ENCODE measurements around the gene RBMS3.

Gene RBMS3

GRCh38 chr3:29285471-29286071 is 4.7 kb downstream of the RBMS3 start:
- Histone ChIP-seq H3K9me3 (ENCODE audit: control insufficient read depth, insufficient read depth, low read length) (no peaks in the 10 kb centered on the region), H3K27ac (ENCODE audit: low read length) (no peak overlapping the region), H3K4me3 (ENCODE audit: low read length) (no peak overlapping the region), H3K27me3 (ENCODE audit: control insufficient read depth, insufficient read depth, low read length) (no peaks in the 10 kb centered on the region), H3K36me3 (ENCODE audit: control insufficient read depth, insufficient read depth, low read length) (no peaks in the 10 kb centered on the region), H3K4me1 (ENCODE audit: control insufficient read depth, insufficient read depth, low read length) (peaks cover 1% of the 10 kb centered on the region; the same call in 1 of the 2 replicates)
- no CpG with 5 or more reads among the region's 4 CpGs for WGBS (ENCODE audit: insufficient coverage, insufficient read length)
- DNase-seq (ENCODE audit: low read depth, low spot score): no peak

GRCh38 chr3:29286478-29287240 is 5.8 kb downstream of the RBMS3 start:
- Histone ChIP-seq H3K9me3 (ENCODE audit: control insufficient read depth, insufficient read depth, low read length) (no peaks in the 10 kb centered on the region), H3K4me3 (ENCODE audit: low read length) (no peak overlapping the region), H3K36me3 (ENCODE audit: control insufficient read depth, insufficient read depth, low read length) (no peaks in the 10 kb centered on the region), H3K4me1 (ENCODE audit: control insufficient read depth, insufficient read depth, low read length) (peaks cover 1% of the 10 kb centered on the region; the same call in 1 of the 2 replicates), H3K27ac (ENCODE audit: low read length) (no peak overlapping the region), H3K27me3 (ENCODE audit: control insufficient read depth, insufficient read depth, low read length) (no peaks in the 10 kb centered on the region)
- no peak for DNase-seq (ENCODE audit: low read depth, low spot score)
- 100% methylated on average over 1 of the region's 5 CpGs for WGBS (ENCODE audit: insufficient coverage, insufficient read length)

- Histone ChIP-seq H3K36me3 (ENCODE audit: control insufficient read depth, insufficient read depth, low read length) (no peaks in the 10 kb centered on the region), H3K4me3 (ENCODE audit: low read length) (no peak overlapping the region), H3K27ac (ENCODE audit: low read length) (no peak overlapping the region), H3K27me3 (ENCODE audit: control insufficient read depth, insufficient read depth, low read length) (no peaks in the 10 kb centered on the region), H3K4me1 (ENCODE audit: control insufficient read depth, insufficient read depth, low read length) (peaks cover 1% of the 10 kb centered on the region; the same call in 1 of the 2 replicates), H3K9me3 (ENCODE audit: control insufficient read depth, insufficient read depth, low read length) (no peaks in the 10 kb centered on the region)
- DNase-seq (ENCODE audit: low read depth, low spot score): no peak
- no CpG with 5 or more reads among the region's 2 CpGs for WGBS (ENCODE audit: insufficient coverage, insufficient read length)
Measured at GRCh38 chr3:29290596-29290995, 9.7 kb downstream of the RBMS3 start.

GRCh38 chr3:29291260-29291981 is 10.6 kb downstream of the RBMS3 start:
- WGBS (ENCODE audit: insufficient coverage, insufficient read length): no CpG with 5 or more reads among the region's 4 CpGs
- peaks cover 4% of the 10 kb centered on the region for H3K4me1 ChIP-seq (ENCODE audit: control insufficient read depth, insufficient read depth, low read length)

GRCh38 chr3:29291982-29292363 is 11.1 kb downstream of the RBMS3 start:
- Histone ChIP-seq H3K27me3 (ENCODE audit: control insufficient read depth, insufficient read depth, low read length) (no peaks in the 10 kb centered on the region), H3K4me3 (ENCODE audit: low read length) (no peak overlapping the region), H3K27ac (ENCODE audit: low read length) (no peak overlapping the region), H3K9me3 (ENCODE audit: control insufficient read depth, insufficient read depth, low read length) (no peaks in the 10 kb centered on the region), H3K4me1 (ENCODE audit: control insufficient read depth, insufficient read depth, low read length) (peaks cover 4% of the 10 kb centered on the region), H3K36me3 (ENCODE audit: control insufficient read depth, insufficient read depth, low read length) (no peaks in the 10 kb centered on the region)
- DNase-seq (ENCODE audit: low read depth, low spot score): no peak
- WGBS (ENCODE audit: insufficient coverage, insufficient read length): 100% methylated on average over 2 of the region's 3 CpGs

More at GRCh38 chr3:29291260-29291981, 10.6 kb downstream of the RBMS3 start:
- no peak for DNase-seq (ENCODE audit: low read depth, low spot score)
- H3K4me3 ChIP-seq (ENCODE audit: low read length): no peak overlapping the region
- no peaks in the 10 kb centered on the region for H3K36me3 ChIP-seq (ENCODE audit: control insufficient read depth, insufficient read depth, low read length)
- H3K27me3 ChIP-seq (ENCODE audit: control insufficient read depth, insufficient read depth, low read length): no peaks in the 10 kb centered on the region
- H3K9me3 ChIP-seq (ENCODE audit: control insufficient read depth, insufficient read depth, low read length): no peaks in the 10 kb centered on the region
- H3K27ac ChIP-seq (ENCODE audit: low read length): no peak overlapping the region

DNA sequence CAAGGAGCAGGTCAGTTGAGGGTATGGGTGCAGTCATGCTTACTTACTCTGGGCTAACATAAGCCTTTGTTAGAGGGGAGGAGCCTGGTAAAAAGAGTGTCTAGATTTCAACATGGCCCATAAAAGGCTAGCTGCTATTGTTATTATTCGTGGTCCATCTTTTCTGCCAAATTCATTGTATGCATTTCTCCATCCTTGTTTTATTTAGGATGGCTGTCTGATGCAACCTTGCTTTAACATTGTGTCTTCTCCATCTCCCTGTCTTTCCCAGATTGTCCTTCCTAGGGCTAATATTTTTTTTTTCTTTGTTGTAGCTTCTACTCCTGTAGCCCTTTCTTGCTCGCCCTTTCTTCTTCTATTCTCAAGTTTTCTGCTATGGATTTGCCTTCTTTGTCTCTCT is 12.6 kb downstream of the RBMS3 start:
- H3K36me3 ChIP-seq (ENCODE audit: control insufficient read depth, insufficient read depth, low read length): no peaks in the 10 kb centered on the region
- peaks cover 2% of the 10 kb centered on the region for H3K4me1 ChIP-seq (ENCODE audit: control insufficient read depth, insufficient read depth, low read length)
- no peak for DNase-seq (ENCODE audit: low read depth, low spot score)
- H3K27ac ChIP-seq (ENCODE audit: low read length): no peak overlapping the region
- no peaks in the 10 kb centered on the region for H3K27me3 ChIP-seq (ENCODE audit: control insufficient read depth, insufficient read depth, low read length)
- no peak overlapping the region for H3K4me3 ChIP-seq (ENCODE audit: low read length)
- WGBS (ENCODE audit: insufficient coverage, insufficient read length): no CpG with 5 or more reads among the region's 2 CpGs
- H3K9me3 ChIP-seq (ENCODE audit: control insufficient read depth, insufficient read depth, low read length): no peaks in the 10 kb centered on the region

DNA sequence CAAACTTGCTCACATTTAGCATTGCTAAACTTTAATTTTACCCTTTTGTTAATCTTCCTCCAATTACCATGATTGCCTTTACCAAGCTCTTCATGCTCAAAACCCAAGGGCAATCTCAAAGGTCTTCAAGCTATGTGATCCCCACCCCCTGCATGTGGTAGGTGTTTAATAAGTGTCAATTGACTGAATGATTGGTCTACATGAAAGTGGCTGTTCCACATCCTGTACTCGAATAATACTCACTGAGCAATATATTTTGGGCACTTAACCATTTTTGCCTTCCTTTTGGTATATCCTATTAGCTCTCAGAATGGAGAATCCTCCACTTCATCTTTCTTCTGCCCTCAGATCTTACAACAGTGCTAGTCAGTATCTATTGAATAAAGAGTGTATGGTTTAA is 17.1 kb downstream of the RBMS3 start:
- Histone ChIP-seq H3K36me3 (ENCODE audit: control insufficient read depth, insufficient read depth, low read length) (no peaks in the 10 kb centered on the region), H3K27me3 (ENCODE audit: control insufficient read depth, insufficient read depth, low read length) (no peaks in the 10 kb centered on the region), H3K4me1 (ENCODE audit: control insufficient read depth, insufficient read depth, low read length) (peaks cover 2% of the 10 kb centered on the region), H3K4me3 (ENCODE audit: low read length) (no peak overlapping the region), H3K9me3 (ENCODE audit: control insufficient read depth, insufficient read depth, low read length) (no peaks in the 10 kb centered on the region), H3K27ac (ENCODE audit: low read length) (no peak overlapping the region)
- WGBS (ENCODE audit: insufficient coverage, insufficient read length): no CpG with 5 or more reads among the region's 1 CpG
- no peak for DNase-seq (ENCODE audit: low read depth, low spot score)

DNA sequence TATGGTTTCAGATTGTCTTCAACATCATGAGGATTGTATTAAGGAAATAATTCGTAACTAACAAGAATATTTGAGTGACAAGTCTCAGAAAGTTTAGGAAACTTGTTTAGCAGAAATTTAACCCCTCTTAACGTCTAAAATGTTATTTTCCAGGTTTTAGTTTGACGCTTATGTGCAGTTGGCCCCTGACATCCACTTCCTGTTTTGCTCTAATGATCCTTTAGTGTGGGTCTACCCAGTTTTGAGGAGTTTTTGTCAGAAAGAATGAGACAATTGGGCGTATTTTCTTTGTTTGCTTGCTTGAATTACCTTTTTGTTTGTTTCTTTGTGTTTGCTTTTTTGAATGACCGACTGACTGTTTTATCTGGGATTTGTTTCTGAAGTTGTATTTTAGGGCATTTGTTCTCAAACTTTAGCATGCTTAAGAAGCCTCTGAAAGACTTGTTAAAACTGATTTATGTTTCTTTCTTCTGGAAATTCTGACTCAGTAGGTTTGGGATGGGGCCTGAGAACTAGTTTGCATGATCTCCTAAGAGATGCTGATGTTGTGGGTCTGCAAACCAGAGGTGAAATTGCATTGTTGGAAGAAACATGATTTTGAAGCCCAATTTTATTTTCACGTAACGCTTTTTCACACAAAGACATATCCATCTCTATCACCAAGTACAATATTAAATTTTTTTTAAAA is 20.6 kb downstream of the RBMS3 start:
- no peaks in the 10 kb centered on the region for H3K27me3 ChIP-seq (ENCODE audit: control insufficient read depth, insufficient read depth, low read length)

GRCh38 chr3:29302619-29303018 is 21.7 kb downstream of the RBMS3 start:
- H3K4me1 ChIP-seq (ENCODE audit: control insufficient read depth, insufficient read depth, low read length): no peaks in the 10 kb centered on the region
- no peaks in the 10 kb centered on the region for H3K9me3 ChIP-seq (ENCODE audit: control insufficient read depth, insufficient read depth, low read length)
- H3K36me3 ChIP-seq (ENCODE audit: control insufficient read depth, insufficient read depth, low read length): no peaks in the 10 kb centered on the region
- H3K4me3 ChIP-seq (ENCODE audit: low read length): no peak overlapping the region
- WGBS (ENCODE audit: insufficient coverage, insufficient read length): no CpG with 5 or more reads among the region's 2 CpGs
- no peaks in the 10 kb centered on the region for H3K27me3 ChIP-seq (ENCODE audit: control insufficient read depth, insufficient read depth, low read length)
- no peak overlapping the region for H3K27ac ChIP-seq (ENCODE audit: low read length)
- DNase-seq (ENCODE audit: low read depth, low spot score): no peak

More for the DNA sequence above, 20.6 kb downstream of the RBMS3 start:
- H3K36me3 ChIP-seq (ENCODE audit: control insufficient read depth, insufficient read depth, low read length): no peaks in the 10 kb centered on the region
- H3K9me3 ChIP-seq (ENCODE audit: control insufficient read depth, insufficient read depth, low read length): no peaks in the 10 kb centered on the region
- no peaks in the 10 kb centered on the region for H3K4me1 ChIP-seq (ENCODE audit: control insufficient read depth, insufficient read depth, low read length)
- no peak overlapping the region for H3K4me3 ChIP-seq (ENCODE audit: low read length)
- no peak overlapping the region for H3K27ac ChIP-seq (ENCODE audit: low read length)
- DNase-seq (ENCODE audit: low read depth, low spot score): no peak
- 100% methylated on average over 2 of the region's 7 CpGs for WGBS (ENCODE audit: insufficient coverage, insufficient read length)

DNA sequence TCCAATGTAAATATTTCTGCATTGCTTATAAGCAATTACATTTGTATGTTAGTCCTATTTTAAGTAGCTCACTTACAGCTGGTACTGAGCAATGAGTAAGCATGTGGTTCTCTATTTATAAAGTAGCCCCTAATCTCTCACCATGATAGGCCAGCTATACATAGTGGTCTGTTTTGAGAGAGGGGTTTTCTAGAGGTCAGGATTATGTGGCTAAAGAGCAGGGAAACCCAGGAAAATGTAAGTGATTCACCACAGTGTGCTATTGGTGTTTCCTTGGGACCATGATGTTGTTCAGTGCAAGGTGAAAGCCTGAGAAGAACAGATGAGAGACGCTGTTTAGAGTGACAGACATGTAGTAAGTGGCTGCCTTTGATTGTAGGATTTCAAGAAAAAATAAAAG is 26.4 kb downstream of the RBMS3 start:
- Histone ChIP-seq H3K9me3 (ENCODE audit: control insufficient read depth, insufficient read depth, low read length) (no peaks in the 10 kb centered on the region), H3K27ac (ENCODE audit: low read length) (no peak overlapping the region), H3K4me1 (ENCODE audit: control insufficient read depth, insufficient read depth, low read length) (no peaks in the 10 kb centered on the region), H3K36me3 (ENCODE audit: control insufficient read depth, insufficient read depth, low read length) (no peaks in the 10 kb centered on the region), H3K4me3 (ENCODE audit: low read length) (no peak overlapping the region), H3K27me3 (ENCODE audit: control insufficient read depth, insufficient read depth, low read length) (no peaks in the 10 kb centered on the region)
- DNase-seq (ENCODE audit: low read depth, low spot score): no peak
- no CpG with 5 or more reads among the region's 1 CpG for WGBS (ENCODE audit: insufficient coverage, insufficient read length)

All from iPS DF 6.9 (cell line).